Common myeloid progenitor, CD34-positive (primary cell): ENCODE data around the gene FUT3.
"Not testable (repeated sequence)": the region's sequence is repeated elsewhere in the genome, so short reads cannot be mapped to it uniquely, and the experiment has no call there.

Experiments used
- CTCF ChIA-PET: fragments of 350-600 bp; sonication (Branson Sonifier 250); formaldehyde crosslinking; loops from one replicate; lab custom pipeline; 2021; ENCODE audit warnings: antibody characterized with exemption; lab: Charles Lee
- POLR2A ChIA-PET: fragments of 350-600 bp; sonication (Branson Sonifier 250); formaldehyde crosslinking; loops from one replicate; lab custom pipeline; 2021; ENCODE audit warnings: antibody characterized with exemption; lab: Charles Lee
- DNase-seq, 3 donors: peaks; one replicate each; pipeline versions ENCODE4 v3.0.0 to v3.0.0-alpha.2; 2013
- H3K27ac ChIP-seq, 2 experiments: 1 replicate in 1 of 2; 2 replicates in 1 of 2; pipeline ENCODE4 v1.7.0; 2013; ENCODE audit warnings: inconsistent platforms in 2 of 2, low read length in 2 of 2, mild to moderate bottlenecking in 2 of 2, low read depth in 1 of 2, moderate library complexity in 1 of 2; ENCODE audit not compliant: severe bottlenecking in 2 of 2, insufficient read depth in 1 of 2, poor library complexity in 1 of 2
- H3K27me3 ChIP-seq, 5 experiments: replicated peaks in 2 of 5; 1 replicate in 3 of 5; 2 replicates in 2 of 5; pipeline versions ENCODE4 v1.6.1 to v1.7.0; 2013; ENCODE audit warnings: low read length in 4 of 5, mild to moderate bottlenecking in 2 of 5, moderate library complexity in 2 of 5, inconsistent platforms in 1 of 5; ENCODE audit not compliant: insufficient read depth in 5 of 5, control insufficient read depth in 4 of 5
- H3K36me3 ChIP-seq, 4 experiments: 1 replicate in 2 of 4; 2 replicates in 2 of 4; pipeline versions ENCODE4 v1.6.1 to v1.7.0; 2013; ENCODE audit warnings: low read length in 3 of 4, control low read depth in 1 of 4, mild to moderate bottlenecking in 1 of 4; ENCODE audit not compliant: control insufficient read depth in 4 of 4, insufficient read depth in 4 of 4
- H3K4me1 ChIP-seq, 4 experiments: 1 replicate in 3 of 4; 2 replicates in 1 of 4; pipeline versions ENCODE4 v1.6.1 to v1.7.1; 2013; ENCODE audit warnings: low read length in 3 of 4, mild to moderate bottlenecking in 3 of 4, control low read depth in 1 of 4, inconsistent platforms in 1 of 4, moderate library complexity in 1 of 4; ENCODE audit not compliant: control insufficient read depth in 4 of 4, insufficient read depth in 4 of 4; ENCODE audit errors: control extremely low read depth in 1 of 4
- H3K4me3 ChIP-seq, 7 experiments: 1 replicate in 4 of 7; 2 replicates in 3 of 7; pipeline versions ENCODE4 v1.5.1 to v1.7.0; 2013; ENCODE audit warnings: mild to moderate bottlenecking in 7 of 7, low read length in 6 of 7, moderate library complexity in 6 of 7, inconsistent platforms in 2 of 7, low read depth in 2 of 7, control low read depth in 1 of 7; ENCODE audit not compliant: insufficient read depth in 4 of 7, control insufficient read depth in 1 of 7; ENCODE audit errors: extremely low read depth in 1 of 7
- H3K9me3 ChIP-seq, 5 experiments: 1 replicate in 4 of 5; 2 replicates in 1 of 5; pipeline versions ENCODE4 v1.6.1 to v1.7.1; 2013; ENCODE audit warnings: low read length in 4 of 5, mild to moderate bottlenecking in 2 of 5, inconsistent platforms in 1 of 5, low read depth in 1 of 5, moderate library complexity in 1 of 5; ENCODE audit not compliant: control insufficient read depth in 4 of 5, insufficient read depth in 2 of 5; ENCODE audit errors: control extremely low read depth in 1 of 5
- WGBS: methylation state at CpG from one replicate; pipeline ENCODE4 v1.1.5; 2013; ENCODE audit not compliant: insufficient coverage; 5-methylcytosine and 5-hydroxymethylcytosine counted together

The FUT3 gene

DNA sequence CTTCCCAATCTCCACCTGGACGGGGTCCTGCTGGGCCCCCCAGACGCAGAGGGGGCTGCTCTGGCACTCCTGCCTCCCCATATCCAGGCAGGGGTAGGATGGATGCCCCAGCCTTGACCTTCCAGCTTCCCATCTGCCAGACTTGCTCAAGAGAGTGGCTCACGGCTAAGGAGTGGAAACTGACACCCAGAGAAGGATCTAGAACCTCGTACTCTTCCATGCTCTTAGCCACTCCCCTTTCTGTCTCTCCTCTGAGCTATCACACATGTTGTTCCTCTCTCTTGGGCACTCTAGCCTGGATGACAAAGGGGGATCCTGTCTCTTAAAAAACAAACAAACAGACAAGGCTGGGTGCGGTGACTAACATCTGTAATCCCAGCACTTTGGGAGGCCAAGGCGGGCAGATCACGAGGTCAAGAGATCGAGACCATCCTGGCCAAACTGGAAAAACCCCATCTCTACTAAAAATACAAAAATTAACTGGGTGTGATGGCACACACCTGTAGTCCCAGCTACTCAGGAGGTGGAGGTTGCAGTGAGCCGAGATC lies 31.2 kb upstream of the FUT3 start:
- H3K4me3 ChIP-seq: no peak overlapping the region
- H3K27ac ChIP-seq: no peak overlapping the region
- H3K4me1 ChIP-seq: peaks cover 0 to 2% (median 0%) of the 10 kb centered on the region in 4 experiments
- no peaks in the 10 kb centered on the region for H3K36me3 ChIP-seq
- peaks cover 2 to 22% (median 7%) of the 10 kb centered on the region in 5 experiments for H3K27me3 ChIP-seq
- ChIA-PET POLR2A (no interaction called here), CTCF (interaction anchor here (1.5 kb wide), 1 partner anchor 78 kb away, joined by 5 read pairs; no protein-coding TSS in a partner anchor)
- DNase-seq: no peak
- 77% methylated on average over 3 of the region's 9 CpGs for WGBS
- H3K9me3 ChIP-seq: no peaks in the 10 kb centered on the region

DNA sequence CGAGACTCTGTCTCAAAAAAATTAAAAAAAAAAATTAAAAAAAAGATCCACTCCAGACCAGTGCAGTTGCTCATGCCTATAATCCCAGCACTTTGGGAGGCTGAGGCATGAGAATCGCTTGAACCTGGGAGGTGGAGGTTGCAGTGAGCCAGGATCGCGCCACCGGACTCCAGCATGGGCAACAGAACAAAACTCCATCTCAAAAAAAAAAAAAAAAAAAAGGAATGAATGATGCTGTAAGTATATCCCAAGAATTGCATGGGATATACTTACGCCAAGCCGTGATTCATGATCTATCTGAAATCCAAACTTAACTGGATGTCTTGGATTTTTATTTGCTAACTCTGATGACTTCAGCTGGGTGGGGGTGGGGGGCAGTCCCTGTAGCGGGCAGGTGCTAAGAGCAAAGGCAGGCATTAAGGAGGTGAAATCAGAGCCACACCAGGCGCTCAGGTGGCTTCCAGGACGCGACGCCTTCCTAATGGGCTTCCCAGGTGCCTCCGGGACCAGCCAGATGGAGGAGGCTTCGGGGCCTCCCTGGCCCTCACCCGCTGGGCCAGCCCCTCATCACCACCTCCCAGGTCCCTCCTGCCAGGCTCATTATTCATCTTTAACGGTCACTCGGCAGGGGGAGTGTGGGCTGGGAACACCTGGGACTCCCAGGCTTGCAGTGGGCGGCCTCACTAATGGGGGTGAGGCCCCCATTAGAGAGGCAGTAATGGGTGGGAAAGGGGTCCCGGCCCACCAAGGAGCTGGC lies 30.5 kb upstream of the FUT3 start:
- no peak overlapping the region for H3K27ac ChIP-seq
- no peaks in the 10 kb centered on the region for H3K36me3 ChIP-seq
- 77% methylated on average over 7 of the region's 19 CpGs for WGBS
- peaks cover 0 to 2% (median 0%) of the 10 kb centered on the region in 4 experiments for H3K4me1 ChIP-seq
- peaks cover 2 to 22% (median 7%) of the 10 kb centered on the region in 5 experiments for H3K27me3 ChIP-seq
- no peaks in the 10 kb centered on the region for H3K9me3 ChIP-seq
- CTCF ChIA-PET: interaction anchor here (1.5 kb wide), 1 partner anchor 77 kb away, joined by 5 read pairs; no protein-coding TSS in a partner anchor
- H3K4me3 ChIP-seq: no peak overlapping the region
- no peak for DNase-seq
- POLR2A ChIA-PET: interaction anchor here (1.1 kb wide), 1 partner anchor 53 kb away, joined by 3 read pairs; no protein-coding TSS in a partner anchor

DNA sequence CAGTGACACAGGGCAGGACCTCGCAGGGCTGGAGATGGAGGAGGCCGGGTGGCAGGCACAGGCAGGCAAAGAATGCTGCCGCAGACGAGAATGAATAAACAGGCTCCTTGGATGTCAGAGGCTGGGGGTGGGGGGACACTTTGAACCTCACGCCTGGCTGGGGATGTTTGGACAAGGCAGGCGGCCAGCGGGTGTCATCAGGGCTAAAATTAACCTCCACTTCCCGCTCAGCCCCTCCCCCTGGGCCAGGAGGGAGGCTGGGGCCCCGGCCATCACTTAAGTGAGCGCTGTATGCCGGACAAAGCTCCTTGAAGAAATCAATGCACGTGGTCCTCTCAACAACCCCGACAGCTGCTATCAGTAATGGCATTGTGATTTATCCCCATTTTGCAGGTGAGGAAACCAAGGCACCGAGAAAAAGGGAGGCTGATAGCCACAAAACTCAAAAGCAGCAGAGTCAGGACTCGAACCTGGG lies 29.4 kb upstream of the FUT3 start:
- no peak overlapping the region for H3K4me3 ChIP-seq
- peaks cover 0 to 2% (median 0%) of the 10 kb centered on the region in 4 experiments for H3K4me1 ChIP-seq
- DNase-seq: no peak
- CTCF ChIA-PET: no interaction called here
- POLR2A ChIA-PET: interaction anchor here (1.1 kb wide), 1 partner anchor 52 kb away, joined by 3 read pairs; no protein-coding TSS in a partner anchor
- WGBS: 25% methylated on average over 13 of the region's 15 CpGs
- H3K27me3 ChIP-seq: peaks cover 2 to 22% (median 7%) of the 10 kb centered on the region in 5 experiments
- H3K9me3 ChIP-seq: no peaks in the 10 kb centered on the region
- no peaks in the 10 kb centered on the region for H3K36me3 ChIP-seq
- no peak overlapping the region for H3K27ac ChIP-seq

DNA sequence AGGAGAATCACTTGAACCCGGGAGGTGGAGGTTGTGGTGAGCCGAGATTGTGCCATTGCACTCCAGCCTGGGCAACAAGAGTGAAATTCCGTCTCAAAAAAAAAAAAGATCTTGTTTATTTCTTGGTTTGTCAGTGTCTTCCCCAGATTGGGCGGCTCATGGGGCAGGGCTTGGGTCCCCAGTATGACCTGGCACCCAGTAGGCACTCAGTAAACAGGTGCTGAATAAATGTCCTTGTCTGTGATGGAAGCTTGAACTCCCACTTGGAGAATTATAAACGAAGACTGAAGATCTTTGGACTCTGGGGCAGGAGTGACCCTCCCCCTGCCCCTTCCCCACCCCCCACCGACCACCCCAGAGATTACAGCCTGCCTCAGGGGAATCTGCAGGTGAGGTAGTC lies 28.9 kb upstream of the FUT3 start:
- no peak for DNase-seq
- Histone ChIP-seq H3K4me1 (peaks cover 0 to 2% (median 0%) of the 10 kb centered on the region in 4 experiments), H3K27me3 (peaks cover 2 to 22% (median 7%) of the 10 kb centered on the region in 5 experiments), H3K4me3 (no peak overlapping the region), H3K9me3 (no peaks in the 10 kb centered on the region), H3K27ac (no peak overlapping the region), H3K36me3 (no peaks in the 10 kb centered on the region)
- CTCF ChIA-PET: no interaction called here
- POLR2A ChIA-PET: no interaction called here
- WGBS: 86% methylated on average over 2 of the region's 6 CpGs

DNA sequence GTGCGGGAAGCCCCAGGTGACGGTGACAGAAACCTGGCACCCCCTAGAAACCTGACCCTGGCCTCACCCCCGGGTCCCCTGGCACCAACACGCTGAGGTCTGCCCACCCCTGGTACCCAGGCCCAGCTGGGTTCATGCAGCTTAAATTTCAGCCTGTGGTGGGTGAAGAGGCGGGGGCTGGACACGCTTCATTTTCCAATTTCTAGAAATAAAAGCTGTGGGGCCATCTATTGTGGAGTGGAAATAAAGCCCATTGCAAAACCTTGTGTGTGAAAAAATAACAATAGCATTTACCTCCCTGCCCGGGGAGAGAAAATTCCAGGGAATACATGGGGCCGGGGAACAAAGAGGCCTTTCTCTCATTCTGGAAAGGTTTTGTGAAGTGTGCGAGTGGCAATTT lies 26.6 kb upstream of the FUT3 start:
- Histone ChIP-seq H3K4me3 (no peak overlapping the region), H3K9me3 (no peaks in the 10 kb centered on the region), H3K4me1 (peaks cover 0 to 2% (median 0%) of the 10 kb centered on the region in 4 experiments), H3K36me3 (no peaks in the 10 kb centered on the region), H3K27me3 (peaks cover 2 to 22% (median 7%) of the 10 kb centered on the region in 5 experiments), H3K27ac (no peak overlapping the region)
- no peak for DNase-seq
- ChIA-PET CTCF (no interaction called here), POLR2A (no interaction called here)
- 88% methylated on average over 5 of the region's 9 CpGs for WGBS

DNA sequence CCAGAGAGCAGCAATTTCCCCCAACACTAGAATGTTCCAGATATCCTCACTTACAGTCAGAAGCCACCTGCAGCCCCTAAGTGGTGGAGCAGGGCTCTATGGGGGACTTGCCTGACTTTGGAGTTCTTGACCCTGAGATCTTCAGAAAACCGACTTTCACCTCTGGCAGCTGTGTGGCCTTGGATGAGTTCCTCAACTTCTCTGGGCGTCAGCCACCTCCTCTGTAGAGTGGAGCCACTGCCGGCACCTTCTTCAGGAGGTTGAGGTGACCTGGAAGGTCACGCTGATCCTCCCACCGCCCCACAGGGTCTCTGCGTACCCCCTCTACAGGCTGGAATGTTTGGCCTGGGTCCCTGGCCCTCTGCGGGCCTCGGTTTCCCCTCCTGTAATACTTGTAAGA lies 26.2 kb upstream of the FUT3 start:
- CTCF ChIA-PET: no interaction called here
- POLR2A ChIA-PET: no interaction called here
- no peaks in the 10 kb centered on the region for H3K36me3 ChIP-seq
- H3K27ac ChIP-seq: no peak overlapping the region
- no peaks in the 10 kb centered on the region for H3K9me3 ChIP-seq
- peaks cover 0 to 2% (median 0%) of the 10 kb centered on the region in 4 experiments for H3K4me1 ChIP-seq
- no peak for DNase-seq
- H3K4me3 ChIP-seq: no peak overlapping the region
- H3K27me3 ChIP-seq: peaks cover 2 to 22% (median 6%) of the 10 kb centered on the region in 5 experiments
- 94% methylated on average over 7 of the region's 8 CpGs for WGBS

DNA sequence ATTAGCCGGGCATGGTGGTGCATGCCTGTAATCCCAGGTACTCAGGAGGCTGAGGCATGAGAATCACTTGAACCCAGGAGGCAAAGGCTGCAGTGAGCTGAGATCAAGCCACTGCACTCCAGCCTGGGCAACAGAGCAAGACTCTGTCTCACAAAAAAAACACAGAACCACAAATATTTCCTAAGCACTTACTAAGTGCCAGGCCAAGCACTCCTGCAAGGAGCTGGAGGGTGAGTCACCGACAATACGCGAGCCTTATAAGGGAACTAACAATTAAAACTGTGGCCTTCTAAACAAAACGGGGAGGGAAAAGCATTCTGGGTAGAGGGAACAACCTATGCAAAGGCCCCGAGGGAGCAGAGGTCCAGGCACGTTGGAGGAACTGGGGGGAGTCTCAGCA lies 23.2 kb upstream of the FUT3 start:
- H3K4me3 ChIP-seq, H3K27ac ChIP-seq, DNase-seq, H3K9me3 ChIP-seq, H3K36me3 ChIP-seq, H3K27me3 ChIP-seq, POLR2A ChIA-PET, H3K4me1 ChIP-seq: not testable (repeated sequence)
- 98% methylated on average over 6 of the region's 7 CpGs for WGBS
- CTCF ChIA-PET: interaction anchor here (1.7 kb wide), 1 partner anchor 70 kb away, joined by 3 read pairs; no protein-coding TSS in a partner anchor
